K562 (cell line): ENCODE results near the gene FARP1. TPM values are rescaled to one million over a fixed set of nuclear protein-coding genes. Genes with fewer than 3 reads are reported as not detected.
A peak's percentile ranks its signal among the peaks of the same experiment; 100 is the strongest.

ENCODE experiments used
- ATAC-seq: fragments of 200-7000 bp; cut with Tn5 transposase; 3 replicates; pipeline ENCODE4 v1.9.1; 2020; ENCODE audit warnings: moderate library complexity
- BruUV-seq: library from RNA; stranded (reverse); fragments of 400-500 nt; replicated peaks from 2 replicates; lab custom pipeline; 2021; lab: Mats Ljungman, UMichigan
- CTCF ChIA-PET: fragments of 300-600 bp; formaldehyde crosslinking; extraction: SDS; loops from one replicate; lab custom pipeline; 2021; ENCODE audit warnings: low intra/inter-chr PET ratio; lab: Yijun Ruan, JAX
- POLR2A ChIA-PET: fragments of 300-600, 350-650 bp; sonication (Branson Sonifier 250); formaldehyde crosslinking; extraction: SDS; loops from one replicate; lab custom pipeline; 2021; ENCODE audit warnings: antibody characterized with exemption, inconsistent platforms; lab: Yijun Ruan, JAX
- DNase-seq, 4 experiments: peaks; one replicate each; pipeline versions ENCODE4 v3.0.0 to v3.0.0-alpha.2; 2011 to 2018; ENCODE audit warnings: low spot score in 3 of 4, mixed read lengths in 3 of 4; ENCODE audit errors: extremely low read depth in 1 of 4
- FAIRE-seq: peaks from 2 replicates; lab custom pipeline; 2011; peaks lifted over from hg19 to GRCh38; lab: Jason Lieb, UNC
- H2AFZ ChIP-seq: 2 replicates; pipeline ENCODE4 v1.6.0; 2011; ENCODE audit warnings: low read depth, low read length, control low read depth, inconsistent platforms
- H3K27ac ChIP-seq: fragments of 200-600 bp; 3 replicates; pipeline ENCODE4 v1.8.0; 2011; ENCODE audit warnings: low read depth, mild to moderate bottlenecking, control low read depth, inconsistent platforms, low read length, moderate library complexity, mixed read lengths; ENCODE audit errors: extremely low read depth
- H3K27me3 ChIP-seq, 2 experiments: fragments of 300-600 bp in 1 of 2; 2 replicates in 1 of 2; 3 replicates in 1 of 2; pipeline versions ENCODE4 v1.6.0 to v1.8.0; 2011; ENCODE audit warnings: inconsistent platforms in 2 of 2, low read length in 2 of 2, mild to moderate bottlenecking in 1 of 2, mixed read lengths in 1 of 2, moderate library complexity in 1 of 2; ENCODE audit not compliant: control insufficient read depth in 2 of 2, insufficient read depth in 2 of 2
- H3K36me3 ChIP-seq: fragments of 300-600 bp; 3 replicates; pipeline ENCODE4 v1.8.0; 2011; ENCODE audit warnings: mild to moderate bottlenecking, low read length, inconsistent platforms; ENCODE audit not compliant: control insufficient read depth, insufficient read depth
- H3K4me1 ChIP-seq, 2 experiments: fragments of 200-600 bp in 1 of 2; replicated peaks in 1 of 2; 2 replicates in 1 of 2; 3 replicates in 1 of 2; pipeline versions ENCODE4 v1.5.1 to v1.8.0; 2011; ENCODE audit warnings: inconsistent platforms in 2 of 2, low read length in 2 of 2, mild to moderate bottlenecking in 1 of 2, mixed read lengths in 1 of 2, moderate library complexity in 1 of 2; ENCODE audit not compliant: control insufficient read depth in 2 of 2, insufficient read depth in 2 of 2
- H3K4me2 ChIP-seq: 2 replicates; pipeline ENCODE4 v1.6.1; 2011; ENCODE audit warnings: low read length, control low read depth, inconsistent platforms, mixed read lengths; ENCODE audit not compliant: insufficient read depth
- H3K4me3 ChIP-seq: fragments of 200-600 bp; sonication (generic), shearing (Covaris generic); 2 replicates; pipeline ENCODE4 v1.5.1; 2016; ENCODE audit warnings: control low read depth, inconsistent platforms
- H3K79me2 ChIP-seq: fragments of 200-600 bp; 3 replicates; pipeline ENCODE4 v1.8.0; 2011; ENCODE audit warnings: low read length, inconsistent platforms; ENCODE audit not compliant: control insufficient read depth, insufficient read depth
- H3K9ac ChIP-seq, 2 experiments: 2 replicates each; pipeline versions ENCODE4 v1.6.0 to v1.6.1; 2011; ENCODE audit warnings: low read depth in 2 of 2, low read length in 2 of 2, control low read depth in 1 of 2, inconsistent platforms in 1 of 2, mild to moderate bottlenecking in 1 of 2, mixed read lengths in 1 of 2; ENCODE audit not compliant: insufficient read depth in 1 of 2
- H3K9me1 ChIP-seq: one replicate; pipeline ENCODE4 v1.6.0; 2011; ENCODE audit warnings: inconsistent platforms, mild to moderate bottlenecking, low read length, moderate library complexity; ENCODE audit not compliant: control insufficient read depth, insufficient read depth
- H3K9me3 ChIP-seq: replicated peaks from 2 replicates; pipeline ENCODE4 v1.5.1; 2011; ENCODE audit warnings: low read depth, low read length, inconsistent platforms; ENCODE audit not compliant: control insufficient read depth, insufficient read depth
- H4K20me1 ChIP-seq: replicated peaks from 2 replicates; pipeline ENCODE4 v1.6.1; 2011; ENCODE audit warnings: low read length, inconsistent platforms, mixed read lengths; ENCODE audit not compliant: control insufficient read depth, insufficient read depth
- FOXK2 ChIP-seq, 2 experiments: fragments of 450-650 bp; IDR thresholded peaks in 1 of 2; conservative IDR thresholded peaks in 1 of 2; 2 replicates each; pipeline ENCODE4 v1.6.1; 2016; ENCODE audit warnings: low read depth in 2 of 2, mild to moderate bottlenecking in 1 of 2
- SP2 ChIP-seq: IDR thresholded peaks from 2 replicates; pipeline ENCODE4 v1.6.1; 2011; ENCODE audit warnings: mild to moderate bottlenecking, low read depth, low read length, moderate library complexity; ENCODE audit not compliant: poor library complexity, severe bottlenecking; ENCODE audit errors: extremely low read depth
- ZEB2 ChIP-seq: fragments of 450-650 bp; IDR thresholded peaks from 2 replicates; pipeline ENCODE4 v1.6.1; 2016
- WGBS: fragments of 100-300 bp; shearing (Covaris generic); methylation state at CpG from one replicate; pipeline ENCODE4 v1.1.6; 2016; ENCODE audit warnings: low coverage, mixed read lengths; ENCODE audit not compliant: insufficient coverage; ENCODE audit errors: missing lambda C conversion rate; 5-methylcytosine and 5-hydroxymethylcytosine counted together
- in situ Hi-C: fragments of 300-500 bp; cut with MboI; formaldehyde crosslinking; loops from 4 replicates; pipeline ENCODE4 v1.15.0; 2018; ENCODE audit warnings: inconsistent platforms, mixed read lengths
- intact Hi-C: fragments of 100-400 bp; cut with micrococcal nuclease; formaldehyde crosslinking; loops from 2 replicates; pipeline ENCODE4 v1.14.2; 2022
- polyA plus RNA-seq, 8 experiments: library from polyadenylated mRNA; depleted of rRNA in 4 of 8; stranded (reverse) in 5 of 8; unstranded in 3 of 8; fragments of >200 nt; fragmentation: Nextera tagmentation in 2 of 8; fragmentation: Illumina TruSeq in 1 of 8; extraction: Ambion mirVana in 2 of 8; extraction: Trizol in 1 of 8; gene quantifications; 2 replicates each; pipeline versions ENCODE4 v1.2.1 to v1.2.3, GENCODE V29; 2011 to 2014; ENCODE audit warnings: inconsistent platforms in 1 of 8, missing spikeins in 1 of 8
- total RNA-seq, 7 experiments: library from RNA; depleted of rRNA in 6 of 7; stranded (reverse); fragments of >200 nt in 6 of 7; fragmentation: Illumina TruSeq in 2 of 7; extraction: Trizol in 2 of 7; gene quantifications; 2 replicates each; pipeline versions ENCODE4 v1.2.1 to v1.2.3, GENCODE V29; 2011 to 2021; ENCODE audit warnings: low replicate concordance in 1 of 7
- TF ChIP-seq, protein P1 (sequence below): IDR thresholded peaks from 2 replicates; pipeline ENCODE4 v1.6.1; 2011; ENCODE audit warnings: borderline replicate concordance, low read depth, mild to moderate bottlenecking, moderate library complexity, low read length; ENCODE audit not compliant: insufficient read depth, poor library complexity, severe bottlenecking
- TF ChIP-seq, protein P2 (sequence below): fragments of 250-450 bp; sonication (Bioruptor Pico); IDR thresholded peaks from 2 replicates; pipeline ENCODE4 v1.5.1; 2021; ENCODE audit warnings: mild to moderate bottlenecking
- TF ChIP-seq, protein P3 (sequence below), 3 experiments: IDR thresholded peaks in 2 of 3; conservative IDR thresholded peaks in 1 of 3; 2 replicates each; pipeline ENCODE4 v1.5.1; 2011 to 2012; ENCODE audit warnings: low read length in 3 of 3, mild to moderate bottlenecking in 3 of 3, control low read depth in 2 of 3, improper control_type of control experiment in 1 of 3, inconsistent platforms in 1 of 3, low read depth in 1 of 3, mixed read lengths in 1 of 3, moderate library complexity in 1 of 3; ENCODE audit not compliant: insufficient read depth in 2 of 3

The FARP1 gene
- total and polyA plus RNA-seq, 9 of the 15 experiments (the other 6 are each of a cell fraction or from before 2014, with no cell fraction given) = 0.03 to 0.29 (median 0.05) TPM; not detected in 3

DNA sequence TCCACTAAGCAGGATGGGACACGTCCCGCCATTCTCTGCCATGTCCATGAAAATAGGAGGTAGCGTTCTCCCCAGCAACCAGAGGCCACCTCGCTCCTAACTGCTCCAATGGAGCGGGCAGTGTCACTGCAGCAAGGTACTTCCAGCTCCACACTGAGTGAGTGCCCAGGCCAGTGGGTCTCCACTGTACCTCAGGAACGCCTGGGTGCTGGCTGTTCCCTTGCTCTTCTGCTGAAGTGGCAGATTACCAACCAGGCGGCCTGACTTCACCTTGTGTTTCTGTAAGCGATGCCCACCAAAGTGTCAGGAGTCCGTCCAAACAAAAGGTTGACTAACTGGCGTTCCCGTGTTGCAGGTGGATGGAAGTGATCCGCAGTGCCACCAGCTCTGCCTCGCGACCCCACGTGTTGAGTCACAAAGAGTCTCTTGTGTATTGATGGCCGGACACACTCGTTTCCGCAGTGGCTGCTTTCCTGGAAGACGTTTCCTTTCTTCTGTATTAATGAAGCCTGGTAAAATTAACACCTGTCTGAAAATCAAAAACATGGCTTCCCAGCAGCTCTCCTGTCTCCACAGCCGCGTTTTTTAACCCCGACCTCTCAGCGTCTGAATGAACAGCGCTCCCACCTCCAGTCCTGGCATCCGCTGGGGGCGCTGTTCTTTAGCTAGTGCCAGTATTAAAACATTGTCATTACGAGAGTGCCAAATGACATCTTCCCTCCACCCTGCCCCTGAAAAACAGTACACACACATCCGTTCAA is 305.2 kb downstream of the FARP1 start:
- DNase-seq (peak in 3 of 4 experiments; percentile 21 to 29 (median 28)), ATAC-seq (peak; percentile 22; the same call in 1 of the 3 replicates), FAIRE-seq (no peak)
- ChIA-PET CTCF (no interaction called here), POLR2A (no interaction called here)
- peaks cover 7% of the 10 kb centered on the region; the same call in 2 of the 3 replicates for H3K36me3 ChIP-seq
- no peaks in the 10 kb centered on the region for H3K9me3 ChIP-seq
- no peak overlapping the region for H2AFZ ChIP-seq
- BruUV-seq = no TSS peak
- H3K9ac ChIP-seq = no peak overlapping the region
- peaks cover 0 to 16% of the 10 kb centered on the region in 2 experiments; a peak in 1 of 5 replicates for H3K27me3 ChIP-seq
- peaks cover 0 to 11% of the 10 kb centered on the region in 2 experiments; a peak in 2 of 5 replicates for H3K4me1 ChIP-seq
- no peak overlapping the region for H3K4me2 ChIP-seq
- no peak overlapping the region for H3K27ac ChIP-seq
- in situ Hi-C loops = loop anchor here (5.0 kb wide), 1 partner anchor 209 kb away; no protein-coding TSS in a partner anchor
- no peaks in the 10 kb centered on the region for H3K9me1 ChIP-seq
- H3K79me2 ChIP-seq = no peaks in the 10 kb centered on the region
- intact Hi-C loops = loop anchor here (5.0 kb wide), 2 partner anchors 149 to 394 kb away; no protein-coding TSS in a partner anchor
- WGBS = 72% methylated on average over 20 of the region's 28 CpGs
- H3K4me3 ChIP-seq = no peak overlapping the region
- H4K20me1 ChIP-seq = no peaks in the 10 kb centered on the region; the same call in 1 of the 2 replicates
- TF ChIP-seq FOXK2 (conservative IDR thresholded peaks at IDR 0.05 in 1 of 2, IDR thresholded peaks at IDR 0.05 in 1 of 2; ENCODE audit: low read depth in 2 of 2) (no peak), ZEB2 (no peak), SP2 (no peak)
- TF ChIP-seq, protein P1, sequence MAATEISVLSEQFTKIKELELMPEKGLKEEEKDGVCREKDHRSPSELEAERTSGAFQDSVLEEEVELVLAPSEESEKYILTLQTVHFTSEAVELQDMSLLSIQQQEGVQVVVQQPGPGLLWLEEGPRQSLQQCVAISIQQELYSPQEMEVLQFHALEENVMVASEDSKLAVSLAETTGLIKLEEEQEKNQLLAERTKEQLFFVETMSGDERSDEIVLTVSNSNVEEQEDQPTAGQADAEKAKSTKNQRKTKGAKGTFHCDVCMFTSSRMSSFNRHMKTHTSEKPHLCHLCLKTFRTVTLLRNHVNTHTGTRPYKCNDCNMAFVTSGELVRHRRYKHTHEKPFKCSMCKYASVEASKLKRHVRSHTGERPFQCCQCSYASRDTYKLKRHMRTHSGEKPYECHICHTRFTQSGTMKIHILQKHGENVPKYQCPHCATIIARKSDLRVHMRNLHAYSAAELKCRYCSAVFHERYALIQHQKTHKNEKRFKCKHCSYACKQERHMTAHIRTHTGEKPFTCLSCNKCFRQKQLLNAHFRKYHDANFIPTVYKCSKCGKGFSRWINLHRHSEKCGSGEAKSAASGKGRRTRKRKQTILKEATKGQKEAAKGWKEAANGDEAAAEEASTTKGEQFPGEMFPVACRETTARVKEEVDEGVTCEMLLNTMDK = peak; percentile 31
- TF ChIP-seq, protein P2, sequence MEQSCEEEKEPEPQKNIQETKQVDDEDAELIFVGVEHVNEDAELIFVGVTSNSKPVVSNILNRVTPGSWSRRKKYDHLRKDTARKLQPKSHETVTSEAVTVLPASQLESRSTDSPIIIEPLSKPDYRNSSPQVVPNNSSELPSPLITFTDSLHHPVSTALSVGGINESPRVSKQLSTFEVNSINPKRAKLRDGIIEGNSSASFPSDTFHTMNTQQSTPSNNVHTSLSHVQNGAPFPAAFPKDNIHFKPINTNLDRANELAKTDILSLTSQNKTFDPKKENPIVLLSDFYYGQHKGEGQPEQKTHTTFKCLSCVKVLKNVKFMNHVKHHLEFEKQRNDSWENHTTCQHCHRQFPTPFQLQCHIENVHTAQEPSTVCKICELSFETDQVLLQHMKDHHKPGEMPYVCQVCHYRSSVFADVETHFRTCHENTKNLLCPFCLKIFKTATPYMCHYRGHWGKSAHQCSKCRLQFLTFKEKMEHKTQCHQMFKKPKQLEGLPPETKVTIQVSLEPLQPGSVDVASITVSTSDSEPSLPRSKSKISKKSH (CRISPR knock-in tag) = no peak
- TF ChIP-seq, protein P3, sequence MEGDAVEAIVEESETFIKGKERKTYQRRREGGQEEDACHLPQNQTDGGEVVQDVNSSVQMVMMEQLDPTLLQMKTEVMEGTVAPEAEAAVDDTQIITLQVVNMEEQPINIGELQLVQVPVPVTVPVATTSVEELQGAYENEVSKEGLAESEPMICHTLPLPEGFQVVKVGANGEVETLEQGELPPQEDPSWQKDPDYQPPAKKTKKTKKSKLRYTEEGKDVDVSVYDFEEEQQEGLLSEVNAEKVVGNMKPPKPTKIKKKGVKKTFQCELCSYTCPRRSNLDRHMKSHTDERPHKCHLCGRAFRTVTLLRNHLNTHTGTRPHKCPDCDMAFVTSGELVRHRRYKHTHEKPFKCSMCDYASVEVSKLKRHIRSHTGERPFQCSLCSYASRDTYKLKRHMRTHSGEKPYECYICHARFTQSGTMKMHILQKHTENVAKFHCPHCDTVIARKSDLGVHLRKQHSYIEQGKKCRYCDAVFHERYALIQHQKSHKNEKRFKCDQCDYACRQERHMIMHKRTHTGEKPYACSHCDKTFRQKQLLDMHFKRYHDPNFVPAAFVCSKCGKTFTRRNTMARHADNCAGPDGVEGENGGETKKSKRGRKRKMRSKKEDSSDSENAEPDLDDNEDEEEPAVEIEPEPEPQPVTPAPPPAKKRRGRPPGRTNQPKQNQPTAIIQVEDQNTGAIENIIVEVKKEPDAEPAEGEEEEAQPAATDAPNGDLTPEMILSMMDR (IDR thresholded peaks at IDR 0.05 in 2 of 3, conservative IDR thresholded peaks at IDR 0.05 in 1 of 3; ENCODE audit: insufficient read depth in 2 of 3, low read depth in 1 of 3, low read length in 3 of 3) = peak; percentile 26 to 43 (median 33); a peak in 4 of 6 replicates
